Activated CD4-positive, alpha-beta T cell treated with anti-CD3 and anti-CD28 coated beads, Interleukin-2, amount 50 U/mL, for 1 hour (primary cell): ENCODE measurements around the gene ELMOD1.

Source experiments
- DNase-seq: peaks from one replicate; pipeline ENCODE4 v3.0.0-alpha.2; 2020

ELMOD1 gene

GRCh38 chr11:107691000-107691750, 100.2 kb downstream of the ELMOD1 start:
- DNase-seq = no peak

DNA sequence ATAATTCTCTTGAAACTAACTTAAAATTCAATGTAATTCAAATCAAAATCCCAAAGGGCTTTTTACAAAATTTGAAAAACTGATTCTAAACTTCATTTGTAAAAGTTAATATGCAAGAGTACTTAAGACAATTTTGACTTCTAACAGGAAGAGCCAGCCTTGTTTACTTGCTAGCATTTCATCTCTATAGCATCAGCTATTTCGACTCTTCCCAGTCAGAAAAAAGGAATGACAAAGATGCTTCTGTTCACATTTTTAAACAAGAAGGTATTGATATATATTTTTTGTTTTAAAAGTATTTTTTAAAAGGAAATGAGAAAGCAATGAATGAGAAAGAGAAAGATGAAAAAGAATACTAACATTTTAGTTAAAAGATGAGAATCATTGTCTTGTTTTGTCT, 104.5 kb downstream of the ELMOD1 start:
- no peak for DNase-seq

- no peak for DNase-seq
These were observed 105.2 kb downstream of the ELMOD1 start for GRCh38 chr11:107696140-107696539.

DNA sequence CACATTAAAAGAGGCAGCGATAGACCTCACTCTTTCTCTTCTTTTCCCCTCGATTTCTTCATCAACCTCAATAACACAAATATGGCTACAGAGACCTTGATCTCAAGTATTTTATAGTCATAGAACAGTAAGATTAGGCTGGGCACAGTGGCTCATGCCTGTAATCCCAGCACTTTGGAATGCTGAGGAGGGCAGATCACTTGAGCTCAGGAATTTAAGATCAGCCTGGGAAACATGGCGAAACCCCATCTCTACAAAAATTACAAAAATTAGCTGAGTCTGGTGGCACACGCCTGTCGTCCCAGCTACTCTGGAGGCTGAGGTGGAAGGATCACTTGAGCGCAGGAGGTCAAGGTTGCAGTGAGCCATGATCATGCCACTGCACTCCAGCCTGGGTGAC, 106.3 kb downstream of the ELMOD1 start:
- no peak for DNase-seq

- DNase-seq = no peak
These were observed 108.7 kb downstream of the ELMOD1 start for GRCh38 chr11:107699371-107700285.

DNA sequence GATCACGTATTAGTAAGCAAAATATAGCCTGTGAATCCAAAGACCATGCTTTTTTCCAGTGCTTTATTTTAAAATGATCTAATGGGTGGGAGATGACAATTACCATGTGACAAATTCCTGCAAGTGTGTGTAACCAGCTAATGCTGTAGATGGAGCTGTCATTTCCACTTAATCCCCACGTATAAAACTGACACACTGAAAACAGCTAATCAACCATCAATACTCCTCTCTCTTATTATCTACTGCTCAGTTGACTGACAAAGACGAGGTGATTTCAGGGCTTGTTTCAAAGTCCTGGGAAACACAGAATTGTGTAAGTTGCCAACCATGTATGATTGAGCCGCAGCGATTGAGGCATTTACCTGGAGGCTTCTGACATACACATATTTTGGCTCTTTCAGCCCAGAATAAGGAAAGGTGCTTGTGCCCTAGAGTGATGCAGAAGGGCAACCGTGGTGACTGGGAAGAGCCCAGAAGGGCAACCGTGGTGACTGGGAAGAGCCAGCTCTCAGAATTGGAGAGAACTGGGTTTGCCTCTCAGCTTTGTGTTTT, 111.2 kb downstream of the ELMOD1 start:
- DNase-seq = no peak

- no peak for DNase-seq
These were observed 111.8 kb downstream of the ELMOD1 start for GRCh38 chr11:107702723-107703122.

DNA sequence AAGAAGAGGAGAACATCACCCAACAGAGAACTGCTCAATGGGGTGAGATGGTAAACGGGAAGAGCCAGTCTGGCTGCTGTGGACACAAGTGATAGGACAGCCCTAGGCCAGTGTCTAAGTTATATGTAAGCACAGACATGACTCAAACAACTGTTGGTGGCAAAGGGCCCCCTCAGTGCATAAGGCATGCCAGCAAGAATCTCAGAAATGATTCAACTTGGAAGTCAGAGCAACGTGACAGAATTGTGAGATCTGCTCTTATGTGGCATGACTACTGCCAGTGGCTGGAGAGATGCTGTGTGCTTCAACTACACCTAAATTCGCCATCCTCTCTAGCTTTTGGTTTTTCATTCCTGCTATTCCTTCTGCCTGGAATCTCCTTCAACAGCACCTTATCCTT, 113.5 kb downstream of the ELMOD1 start:
- DNase-seq = no peak

DNA sequence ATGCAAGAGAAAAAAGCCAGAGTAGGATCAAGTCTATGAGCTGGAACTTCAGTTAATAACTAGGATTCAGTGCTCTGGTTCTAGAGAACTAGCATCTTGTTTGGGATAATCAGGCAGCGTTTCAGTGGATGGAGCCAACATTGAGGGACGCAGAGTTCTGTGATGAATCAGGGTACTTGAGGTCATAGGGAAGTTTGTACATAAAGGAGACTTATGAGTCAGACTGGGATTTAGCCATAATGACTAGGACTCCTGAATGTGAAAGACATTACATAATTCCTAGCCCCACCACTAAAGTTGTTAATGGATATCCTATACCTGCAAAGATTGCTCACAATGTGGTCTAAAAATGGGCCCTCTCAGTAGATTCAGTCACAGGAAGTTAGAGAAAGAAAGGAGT, 114.1 kb downstream of the ELMOD1 start:
- no peak for DNase-seq

- DNase-seq = no peak
These were observed 115.6 kb downstream of the ELMOD1 start for GRCh38 chr11:107706531-107706930.

DNA sequence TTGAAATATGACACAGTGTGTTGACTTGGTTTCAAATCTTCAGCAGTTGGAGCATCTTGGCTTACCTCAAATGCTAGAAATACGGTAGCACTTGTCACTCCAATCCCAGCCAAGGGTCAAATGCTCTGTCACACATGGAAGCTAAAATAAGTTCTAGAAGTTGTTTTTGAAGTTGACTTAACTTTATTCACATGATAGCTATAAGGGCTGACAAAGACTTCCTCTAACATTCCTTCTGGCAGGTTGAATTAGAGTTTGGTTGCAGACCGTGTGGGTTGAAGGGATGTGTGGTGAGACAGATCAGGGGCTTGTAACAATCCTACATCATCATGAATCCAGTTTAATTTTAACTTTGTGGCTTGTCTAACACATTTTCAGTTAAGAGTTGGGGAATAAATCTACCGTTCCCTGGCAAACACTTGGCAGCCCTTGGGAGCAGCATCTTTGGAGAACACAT, 116.3 kb downstream of the ELMOD1 start:
- DNase-seq = no peak

GRCh38 chr11:107707807-107708206, 116.9 kb downstream of the ELMOD1 start:
- no peak for DNase-seq

DNA sequence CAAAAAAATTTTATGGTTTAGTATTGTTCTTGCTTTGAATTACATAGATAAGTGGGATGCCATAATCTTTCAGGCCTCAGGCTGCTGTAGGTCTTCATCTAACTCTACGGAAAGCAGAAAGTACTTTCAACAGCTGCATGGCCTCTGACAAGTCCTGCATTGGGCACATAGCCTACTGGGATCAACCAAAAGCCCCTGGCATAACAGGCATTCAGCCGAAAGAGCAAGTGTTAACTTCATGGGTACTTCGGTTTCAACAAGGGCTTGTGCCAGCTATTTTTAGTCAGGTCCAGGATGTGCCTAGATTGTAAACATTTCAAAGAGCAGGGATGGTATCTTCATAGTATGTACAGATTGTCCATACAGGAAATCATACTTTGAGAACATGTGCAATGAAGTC, 117.8 kb downstream of the ELMOD1 start:
- no peak for DNase-seq

DNA sequence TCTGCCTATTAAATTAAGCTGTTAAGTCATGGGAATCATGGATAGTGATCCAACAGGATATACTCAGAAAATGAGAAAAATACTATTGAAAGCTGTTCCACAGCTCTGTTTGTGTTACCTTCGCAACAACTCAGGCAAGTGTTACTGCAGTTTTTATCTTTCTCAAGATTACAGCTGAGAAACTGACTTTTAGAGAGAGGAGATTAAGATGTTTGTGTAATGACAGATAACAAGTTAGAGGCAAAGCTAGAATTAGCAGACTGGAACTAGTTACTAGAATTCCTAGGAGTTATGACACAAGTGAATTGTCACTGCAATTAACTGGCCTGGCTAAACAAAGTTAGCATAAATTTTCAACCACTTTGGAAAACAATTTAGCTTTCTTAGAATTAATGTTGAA, 119.4 kb downstream of the ELMOD1 start:
- DNase-seq = no peak

- no peak for DNase-seq
These were observed 121.2 kb downstream of the ELMOD1 start, which contains the start of gene SLN for GRCh38 chr11:107711861-107712755. Gene SLN (minus strand): TSS chr11:107712056.

DNA sequence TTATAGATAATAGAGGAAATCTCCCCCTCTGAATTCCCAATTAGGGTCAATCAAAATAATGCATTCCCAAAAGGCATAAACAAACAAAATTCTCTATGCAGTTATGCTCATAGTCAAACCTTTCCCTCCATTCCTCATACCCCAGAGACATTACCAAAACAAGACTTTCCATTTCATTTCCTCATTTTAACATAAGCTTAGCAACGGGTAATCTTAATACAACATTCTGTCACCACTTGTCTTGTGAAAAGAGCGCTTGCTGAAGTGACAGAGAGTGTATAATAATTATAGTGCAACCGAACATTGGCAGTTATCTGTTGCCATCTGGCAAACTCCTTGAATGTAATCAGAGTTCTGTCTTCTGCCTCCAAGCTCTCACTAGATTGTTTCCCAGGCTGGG, 122.1 kb downstream of the ELMOD1 start:
- DNase-seq = no peak
